CD4-positive, alpha-beta T cell (primary cell): ENCODE results near the gene CMTM5. TPM values are rescaled to one million over a fixed set of nuclear protein-coding genes. Genes with fewer than 3 reads are reported as not detected.

ENCODE experiments used
- ATAC-seq: fragments of 200-7000 bp; cut with Tn5 transposase; one replicate; pipeline ENCODE4 v1.10.0; 2022; ENCODE audit warnings: mild to moderate bottlenecking; ENCODE audit not compliant: poor library complexity
- CTCF ChIA-PET: fragments of 350-600 bp; sonication (Branson Sonifier 250); formaldehyde crosslinking; loops from one replicate; lab custom pipeline; 2021; ENCODE audit warnings: antibody characterized with exemption, inconsistent platforms; lab: Charles Lee
- POLR2A ChIA-PET: fragments of 350-600 bp; sonication (Branson Sonifier 250); formaldehyde crosslinking; loops from one replicate; lab custom pipeline; 2021; ENCODE audit warnings: antibody characterized with exemption, inconsistent platforms; lab: Charles Lee
- DNase-seq, 14 experiments: peaks; one replicate each; pipeline ENCODE4 v3.0.0-alpha.2; 2013 to 2020; ENCODE audit warnings: mixed read lengths in 2 of 14
- H3K27ac ChIP-seq, 2 donors: one replicate each; pipeline versions ENCODE4 v1.5.1 to v1.7.0; 2013; ENCODE audit warnings: low read length in 2 of 2, low read depth in 1 of 2, mild to moderate bottlenecking in 1 of 2
- H3K27me3 ChIP-seq, 2 experiments: 1 replicate in 1 of 2; 2 replicates in 1 of 2; pipeline versions ENCODE4 v1.6.1 to v1.7.0; 2013; ENCODE audit warnings: low read length in 2 of 2, control low read depth in 1 of 2, mild to moderate bottlenecking in 1 of 2, moderate library complexity in 1 of 2; ENCODE audit not compliant: insufficient read depth in 2 of 2, control insufficient read depth in 1 of 2
- H3K36me3 ChIP-seq: one replicate; pipeline ENCODE4 v1.6.1; 2013; ENCODE audit warnings: low read length, control low read depth; ENCODE audit not compliant: insufficient read depth
- H3K4me1 ChIP-seq: one replicate; pipeline ENCODE4 v1.6.1; 2013; ENCODE audit warnings: low read length, control low read depth; ENCODE audit not compliant: insufficient read depth
- H3K4me3 ChIP-seq: one replicate; pipeline ENCODE4 v1.5.1; 2013; ENCODE audit warnings: mild to moderate bottlenecking, low read length, moderate library complexity
- H3K9me3 ChIP-seq, 2 experiments: 1 replicate in 1 of 2; 2 replicates in 1 of 2; pipeline versions ENCODE4 v1.6.1 to v1.7.0; 2013; ENCODE audit warnings: low read length in 2 of 2, mild to moderate bottlenecking in 2 of 2, control low read depth in 1 of 2, moderate library complexity in 1 of 2; ENCODE audit not compliant: control insufficient read depth in 1 of 2, insufficient read depth in 1 of 2
- H3K27ac Mint-ChIP-seq: one replicate; pipeline ENCODE4 v1.8.0; 2020; ENCODE audit warnings: mixed read lengths
- H3K27me3 Mint-ChIP-seq: one replicate; pipeline ENCODE4 v1.8.0; 2021; ENCODE audit warnings: mixed read lengths
- H3K36me3 Mint-ChIP-seq: one replicate; pipeline ENCODE4 v1.8.0; 2021; ENCODE audit warnings: low read depth, mixed read lengths
- H3K4me1 Mint-ChIP-seq: one replicate; pipeline ENCODE4 v1.8.0; 2021; ENCODE audit warnings: low read depth, mixed read lengths
- H3K4me3 Mint-ChIP-seq: one replicate; pipeline ENCODE4 v1.8.0; 2020; ENCODE audit warnings: mild to moderate bottlenecking, mixed read lengths
- H3K9me3 Mint-ChIP-seq: one replicate; pipeline ENCODE4 v1.8.0; 2020; ENCODE audit warnings: mixed read lengths
- intact Hi-C, 2 experiments: fragments of 100-400 bp; cut with DNase I in 1 of 2; cut with micrococcal nuclease in 1 of 2; formaldehyde crosslinking; loops; one replicate each; pipeline versions ENCODE4 v1.15.1 to v1.9.0; 2023 to 2025; cut with DNase I, micrococcal nuclease
- total RNA-seq, 174 experiments: library from RNA in 2 of 174; stranded (reverse) in 2 of 174; gene quantifications; one replicate each; pipeline ENCODE4 v1.2.3 and lab custom pipeline; 2021 to 2026
- TF ChIP-seq, protein P1 (sequence below): fragments of 200-600 bp; IDR thresholded peaks from one replicate; pipeline ENCODE4 v1.8.0; 2022; ENCODE audit warnings: antibody characterized with exemption, mild to moderate bottlenecking

Gene CMTM5
- total RNA-seq, 2 experiments from 2014 or later: not detected

DNA sequence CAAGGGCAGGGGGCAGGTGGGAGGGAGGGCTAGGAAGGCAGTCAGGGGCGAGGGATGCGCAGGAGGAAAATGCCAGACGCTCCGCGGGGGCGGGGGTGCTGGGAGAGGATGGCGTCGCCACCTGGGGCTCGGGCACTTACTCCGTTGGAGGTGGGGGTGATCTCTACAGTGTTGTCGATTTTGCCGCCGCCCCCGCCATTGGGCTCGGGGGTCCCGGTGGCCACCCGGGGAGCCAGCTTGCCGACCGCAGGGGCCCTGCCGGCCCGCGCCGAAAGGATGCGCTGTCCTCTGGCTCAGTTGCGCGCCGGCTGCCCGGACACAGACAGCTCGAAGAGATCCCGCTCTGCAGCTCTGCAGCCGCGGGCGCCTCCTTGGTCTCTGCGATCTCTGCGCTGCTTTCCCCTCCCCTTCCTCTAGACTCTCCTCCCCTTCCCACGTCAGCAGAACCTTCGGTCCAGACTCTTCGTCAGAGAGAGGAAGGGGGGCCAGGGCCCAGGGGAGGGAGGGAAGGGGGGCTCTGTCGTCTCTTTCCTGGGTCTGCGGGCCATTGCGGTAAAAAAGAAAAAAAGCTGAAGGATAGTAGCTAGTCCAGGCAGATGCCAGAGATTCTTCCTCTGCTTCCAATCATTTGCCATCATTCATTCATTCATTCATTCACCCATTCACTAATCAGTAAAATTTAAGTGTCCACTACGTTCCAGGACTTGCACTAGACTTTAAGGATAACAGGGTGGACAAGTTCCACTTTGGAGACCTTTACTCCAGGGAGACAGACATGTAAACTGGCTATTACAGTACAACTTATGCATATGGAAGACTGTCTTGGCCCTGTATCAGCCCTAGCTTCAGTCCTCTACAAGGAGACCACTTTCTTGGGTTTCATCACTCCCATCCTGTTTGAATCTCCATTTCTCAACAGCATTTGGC is 24.1 kb upstream of the CMTM5 start, which contains the start of gene SLC22A17:
Gene SLC22A17 (minus strand): TSS at position 382 of the 927 bp plus-strand sequence.
- intact Hi-C loops: no loop called here
- Mint-ChIP-seq H3K4me3 (peak within 1 kb of the TSS; percentile 86), H3K9me3 (no peaks in the 10 kb centered on the region), H3K4me1 (peaks cover 5% of the 10 kb centered on the region), H3K27ac (peak within 1 kb of the TSS; percentile 26), H3K36me3 (no peaks in the 10 kb centered on the region), H3K27me3 (peaks cover 48% of the 10 kb centered on the region)
- Histone ChIP-seq H3K4me1 (peaks cover 15% of the 10 kb centered on the region), H3K27ac (no peak within 1 kb of the TSS), H3K36me3 (no peaks in the 10 kb centered on the region), H3K9me3 (peaks cover 0 to 3% of the 10 kb centered on the region in 2 experiments), H3K27me3 (peaks cover 4 to 21% of the 10 kb centered on the region in 2 experiments), H3K4me3 (peak within 1 kb of the TSS; percentile 59)
- ChIA-PET POLR2A (interaction anchor here (1.0 to 2.8 kb wide), 5 partner anchors 10 to 258 kb away, joined by 3 to 21 read pairs (median 4); partner anchors contain the start of genes ACIN1, C14orf119 and PABPN1), CTCF (interaction anchor here (1.2 kb wide), 1 partner anchor 207 kb away, joined by 3 read pairs; no protein-coding TSS in a partner anchor)
- DNase-seq: peak; percentile 23 to 86 (median 61)
- ATAC-seq: peak; percentile 95
- TF ChIP-seq, protein P1, sequence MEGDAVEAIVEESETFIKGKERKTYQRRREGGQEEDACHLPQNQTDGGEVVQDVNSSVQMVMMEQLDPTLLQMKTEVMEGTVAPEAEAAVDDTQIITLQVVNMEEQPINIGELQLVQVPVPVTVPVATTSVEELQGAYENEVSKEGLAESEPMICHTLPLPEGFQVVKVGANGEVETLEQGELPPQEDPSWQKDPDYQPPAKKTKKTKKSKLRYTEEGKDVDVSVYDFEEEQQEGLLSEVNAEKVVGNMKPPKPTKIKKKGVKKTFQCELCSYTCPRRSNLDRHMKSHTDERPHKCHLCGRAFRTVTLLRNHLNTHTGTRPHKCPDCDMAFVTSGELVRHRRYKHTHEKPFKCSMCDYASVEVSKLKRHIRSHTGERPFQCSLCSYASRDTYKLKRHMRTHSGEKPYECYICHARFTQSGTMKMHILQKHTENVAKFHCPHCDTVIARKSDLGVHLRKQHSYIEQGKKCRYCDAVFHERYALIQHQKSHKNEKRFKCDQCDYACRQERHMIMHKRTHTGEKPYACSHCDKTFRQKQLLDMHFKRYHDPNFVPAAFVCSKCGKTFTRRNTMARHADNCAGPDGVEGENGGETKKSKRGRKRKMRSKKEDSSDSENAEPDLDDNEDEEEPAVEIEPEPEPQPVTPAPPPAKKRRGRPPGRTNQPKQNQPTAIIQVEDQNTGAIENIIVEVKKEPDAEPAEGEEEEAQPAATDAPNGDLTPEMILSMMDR: no peak

DNA sequence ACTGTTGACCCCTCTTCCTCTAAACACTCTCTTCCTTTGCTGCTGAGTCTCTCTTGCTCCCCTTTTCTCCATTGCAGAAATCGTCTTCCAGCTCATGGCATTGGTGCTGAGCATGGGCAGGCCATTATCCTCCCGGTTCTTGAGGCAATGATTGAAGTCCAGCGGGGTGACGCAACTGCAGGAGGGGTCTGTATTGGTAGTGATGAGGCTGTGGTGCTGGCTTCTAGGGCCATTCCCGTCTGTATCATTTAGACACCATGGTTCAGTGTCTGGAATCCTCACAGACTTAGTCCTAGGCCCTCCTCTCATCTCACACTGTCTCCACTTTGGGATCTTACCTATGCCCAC is 23.4 kb upstream of the CMTM5 start:
- peak overlapping the region; percentile 86 for H3K4me3 Mint-ChIP-seq
- H3K9me3 Mint-ChIP-seq: no peaks in the 10 kb centered on the region
- DNase-seq (no peak), ATAC-seq (no peak)
- H3K4me1 Mint-ChIP-seq: peaks cover 5% of the 10 kb centered on the region
- ChIA-PET CTCF (interaction anchor here (1.2 kb wide), 1 partner anchor 206 kb away, joined by 3 read pairs; no protein-coding TSS in a partner anchor), POLR2A (interaction anchor here (2.8 kb wide), 1 partner anchor 32 kb away, joined by 21 read pairs; the partner anchor contains the start of gene PABPN1)
- peaks cover 15% of the 10 kb centered on the region for H3K4me1 ChIP-seq
- H3K9me3 ChIP-seq: peaks cover 0 to 3% of the 10 kb centered on the region in 2 experiments
- TF ChIP-seq, protein P1: no peak
- peak overlapping the region; percentile 26 for H3K27ac Mint-ChIP-seq
- peaks cover 4 to 21% of the 10 kb centered on the region in 2 experiments for H3K27me3 ChIP-seq
- H3K36me3 Mint-ChIP-seq: no peaks in the 10 kb centered on the region
- H3K27me3 Mint-ChIP-seq: peaks cover 48% of the 10 kb centered on the region
- intact Hi-C loops: no loop called here
- H3K4me3 ChIP-seq: no peak overlapping the region
- H3K27ac ChIP-seq: no peak overlapping the region
- H3K36me3 ChIP-seq: no peaks in the 10 kb centered on the region

DNA sequence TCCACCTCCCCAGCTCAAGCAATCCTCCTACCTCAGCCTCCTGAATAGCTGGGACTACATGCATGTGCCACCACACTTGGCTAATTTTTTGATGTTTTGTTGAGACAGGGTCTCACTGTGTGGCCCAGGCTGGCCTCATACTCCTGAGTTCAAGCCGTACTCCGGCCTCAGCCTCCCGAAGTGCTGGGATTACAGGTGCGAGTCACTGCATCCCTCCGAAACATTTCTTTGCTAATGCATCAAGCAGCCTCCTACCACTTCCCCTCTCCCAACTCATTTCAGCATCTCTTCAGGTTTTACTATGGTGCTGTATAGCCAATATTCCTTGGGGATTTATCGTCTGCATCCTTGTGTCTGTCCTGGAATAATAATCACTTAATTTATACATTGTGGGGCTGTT is 21.9 kb upstream of the CMTM5 start:
- TF ChIP-seq, protein P1: no peak
- H3K9me3 Mint-ChIP-seq: no peaks in the 10 kb centered on the region
- DNase-seq (no peak), ATAC-seq (no peak)
- H3K4me1 ChIP-seq: peaks cover 15% of the 10 kb centered on the region
- no peaks in the 10 kb centered on the region for H3K36me3 Mint-ChIP-seq
- H3K27ac Mint-ChIP-seq: no peak overlapping the region
- peaks cover 5% of the 10 kb centered on the region for H3K4me1 Mint-ChIP-seq
- POLR2A ChIA-PET: no interaction called here
- CTCF ChIA-PET: no interaction called here
- intact Hi-C loops: no loop called here
- no peak overlapping the region for H3K4me3 Mint-ChIP-seq
- H3K9me3 ChIP-seq: peaks cover 0 to 3% of the 10 kb centered on the region in 2 experiments
- H3K27me3 Mint-ChIP-seq: peaks cover 48% of the 10 kb centered on the region
- H3K27ac ChIP-seq: no peak overlapping the region
- H3K36me3 ChIP-seq: no peaks in the 10 kb centered on the region
- no peak overlapping the region for H3K4me3 ChIP-seq
- H3K27me3 ChIP-seq: peaks cover 4 to 21% of the 10 kb centered on the region in 2 experiments
